Retinal pigment epithelial cell (primary cell): ENCODE results near the gene ADAMTSL5.
"Not testable (repeated sequence)": the region's sequence is repeated elsewhere in the genome, so short reads cannot be mapped to it uniquely, and the experiment has no call there.

ENCODE experiments used
- DNase-seq: peaks from one replicate; pipeline ENCODE4 v3.0.0-alpha.2; 2010; ENCODE audit warnings: low read depth
- H3K4me3 ChIP-seq: 2 replicates; pipeline ENCODE4 v1.5.1; 2011; ENCODE audit warnings: mild to moderate bottlenecking, low read length, control low read depth, moderate library complexity
- TF ChIP-seq, protein P1 (sequence below): conservative IDR thresholded peaks from 2 replicates; pipeline ENCODE4 v1.5.1; 2011; ENCODE audit warnings: low read depth, low read length, control low read depth, inconsistent platforms

Gene ADAMTSL5

DNA sequence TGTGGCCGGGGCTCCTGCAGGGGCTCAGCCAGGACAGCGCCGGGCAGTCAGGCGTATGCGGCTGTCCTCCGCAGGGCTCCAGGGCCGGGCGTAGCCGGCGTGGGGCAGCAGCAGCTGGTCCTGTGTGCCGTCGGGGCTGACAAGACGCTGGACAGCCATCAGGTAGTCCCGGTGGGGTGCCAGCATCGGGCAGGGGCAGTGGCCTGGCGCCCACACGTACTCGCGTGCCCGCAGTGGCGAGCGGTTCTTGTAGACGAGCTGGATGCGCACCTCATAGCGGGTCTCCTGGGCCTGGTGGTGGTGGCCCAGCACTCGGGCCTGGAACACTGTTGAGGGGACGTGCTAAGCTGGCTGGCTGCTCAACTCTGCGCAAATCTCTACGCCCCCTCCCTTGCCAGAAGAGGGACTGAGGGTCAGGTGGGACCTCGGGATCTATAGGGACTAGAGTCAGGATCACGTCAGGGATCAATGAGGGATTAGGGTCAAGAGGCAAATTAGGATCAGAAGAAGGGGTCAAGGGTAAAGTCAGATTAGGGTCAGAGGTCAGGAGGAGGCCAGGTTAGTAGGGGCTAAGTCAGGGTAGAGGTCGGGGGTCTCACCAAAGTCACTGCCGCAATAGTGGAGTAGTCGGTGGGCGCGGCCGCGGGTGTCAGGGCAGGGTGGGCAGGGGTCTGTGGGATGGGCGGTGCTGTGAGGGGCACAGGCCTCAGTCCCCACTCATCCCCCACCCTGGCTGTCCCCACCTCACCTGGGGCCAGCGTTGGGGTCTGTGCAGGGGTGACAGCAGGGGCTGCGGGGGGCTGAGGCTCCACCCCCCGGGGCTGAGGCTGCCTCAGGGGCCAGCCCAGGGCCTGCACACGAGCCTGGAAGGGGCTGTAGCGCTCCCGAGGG is 6.6 kb downstream of the ADAMTSL5 start:
- DNase-seq = no peak
- no peak overlapping the region for H3K4me3 ChIP-seq
- TF ChIP-seq, protein P1, sequence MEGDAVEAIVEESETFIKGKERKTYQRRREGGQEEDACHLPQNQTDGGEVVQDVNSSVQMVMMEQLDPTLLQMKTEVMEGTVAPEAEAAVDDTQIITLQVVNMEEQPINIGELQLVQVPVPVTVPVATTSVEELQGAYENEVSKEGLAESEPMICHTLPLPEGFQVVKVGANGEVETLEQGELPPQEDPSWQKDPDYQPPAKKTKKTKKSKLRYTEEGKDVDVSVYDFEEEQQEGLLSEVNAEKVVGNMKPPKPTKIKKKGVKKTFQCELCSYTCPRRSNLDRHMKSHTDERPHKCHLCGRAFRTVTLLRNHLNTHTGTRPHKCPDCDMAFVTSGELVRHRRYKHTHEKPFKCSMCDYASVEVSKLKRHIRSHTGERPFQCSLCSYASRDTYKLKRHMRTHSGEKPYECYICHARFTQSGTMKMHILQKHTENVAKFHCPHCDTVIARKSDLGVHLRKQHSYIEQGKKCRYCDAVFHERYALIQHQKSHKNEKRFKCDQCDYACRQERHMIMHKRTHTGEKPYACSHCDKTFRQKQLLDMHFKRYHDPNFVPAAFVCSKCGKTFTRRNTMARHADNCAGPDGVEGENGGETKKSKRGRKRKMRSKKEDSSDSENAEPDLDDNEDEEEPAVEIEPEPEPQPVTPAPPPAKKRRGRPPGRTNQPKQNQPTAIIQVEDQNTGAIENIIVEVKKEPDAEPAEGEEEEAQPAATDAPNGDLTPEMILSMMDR = no peak

DNA sequence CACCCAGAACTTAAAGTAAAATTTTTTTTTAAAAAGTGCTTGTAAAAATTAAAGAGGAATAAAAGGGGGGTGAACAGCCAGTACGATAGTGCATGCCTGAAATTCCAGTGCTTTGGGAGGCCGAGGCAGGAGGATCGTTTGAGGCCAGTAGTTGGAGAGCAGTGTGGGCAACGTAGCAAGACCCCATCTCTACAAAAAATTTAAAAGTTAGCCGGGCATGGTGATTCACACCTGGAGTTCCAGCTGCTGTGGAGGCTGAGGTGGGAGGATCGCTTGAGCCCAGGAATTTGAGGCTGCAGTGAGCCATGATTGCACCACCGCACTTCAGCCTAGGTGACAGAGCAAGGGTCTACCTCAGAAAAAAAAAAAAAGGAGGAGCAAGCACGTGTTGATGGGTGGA is 7.8 kb downstream of the ADAMTSL5 start:
- H3K4me3 ChIP-seq = no peak overlapping the region
- DNase-seq = no peak
- TF ChIP-seq, protein P1 = no peak

DNA sequence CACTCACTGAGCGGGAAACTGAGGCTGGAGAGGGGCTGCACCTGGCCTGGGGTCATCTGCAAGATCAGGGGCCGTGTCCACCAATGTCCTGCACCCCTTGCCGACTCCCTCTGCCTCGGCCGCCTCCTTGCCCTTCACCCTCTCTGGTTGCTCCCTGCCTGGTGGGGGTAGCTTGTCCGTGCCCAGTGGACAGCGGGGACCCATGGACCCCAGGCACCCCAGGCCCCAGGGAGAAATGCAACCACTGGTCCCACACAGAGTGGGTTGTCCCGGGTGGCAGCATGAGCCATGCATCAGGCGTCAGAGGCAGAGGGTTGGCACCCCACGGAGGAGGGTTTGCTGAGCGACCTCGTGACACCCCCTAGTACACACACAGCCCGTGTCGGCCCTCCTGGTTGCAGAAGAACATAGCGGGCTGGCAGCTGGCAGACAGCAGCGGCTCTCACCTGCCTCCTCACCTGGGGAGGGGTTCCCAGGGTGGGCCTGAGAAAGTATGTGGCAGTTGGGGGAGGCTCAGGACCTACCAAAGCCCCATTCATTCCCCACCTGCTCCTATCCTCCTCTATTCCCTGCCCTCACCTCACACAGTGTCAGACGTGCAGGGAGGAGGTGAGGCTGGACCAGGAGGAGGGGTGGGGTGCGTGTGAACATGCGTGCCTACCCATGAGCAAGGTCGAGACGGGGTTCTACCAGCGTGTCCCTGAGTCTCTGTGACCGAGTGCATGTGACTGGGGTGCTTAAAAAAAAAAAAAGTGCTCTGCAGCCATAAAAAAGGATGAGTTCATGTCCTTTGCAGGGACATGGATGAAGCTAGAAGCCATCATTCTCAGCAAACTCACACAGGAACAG is 8.7 kb downstream of the ADAMTSL5 start:
- DNase-seq = no peak
- H3K4me3 ChIP-seq = no peak overlapping the region
- TF ChIP-seq, protein P1 = no peak

DNA sequence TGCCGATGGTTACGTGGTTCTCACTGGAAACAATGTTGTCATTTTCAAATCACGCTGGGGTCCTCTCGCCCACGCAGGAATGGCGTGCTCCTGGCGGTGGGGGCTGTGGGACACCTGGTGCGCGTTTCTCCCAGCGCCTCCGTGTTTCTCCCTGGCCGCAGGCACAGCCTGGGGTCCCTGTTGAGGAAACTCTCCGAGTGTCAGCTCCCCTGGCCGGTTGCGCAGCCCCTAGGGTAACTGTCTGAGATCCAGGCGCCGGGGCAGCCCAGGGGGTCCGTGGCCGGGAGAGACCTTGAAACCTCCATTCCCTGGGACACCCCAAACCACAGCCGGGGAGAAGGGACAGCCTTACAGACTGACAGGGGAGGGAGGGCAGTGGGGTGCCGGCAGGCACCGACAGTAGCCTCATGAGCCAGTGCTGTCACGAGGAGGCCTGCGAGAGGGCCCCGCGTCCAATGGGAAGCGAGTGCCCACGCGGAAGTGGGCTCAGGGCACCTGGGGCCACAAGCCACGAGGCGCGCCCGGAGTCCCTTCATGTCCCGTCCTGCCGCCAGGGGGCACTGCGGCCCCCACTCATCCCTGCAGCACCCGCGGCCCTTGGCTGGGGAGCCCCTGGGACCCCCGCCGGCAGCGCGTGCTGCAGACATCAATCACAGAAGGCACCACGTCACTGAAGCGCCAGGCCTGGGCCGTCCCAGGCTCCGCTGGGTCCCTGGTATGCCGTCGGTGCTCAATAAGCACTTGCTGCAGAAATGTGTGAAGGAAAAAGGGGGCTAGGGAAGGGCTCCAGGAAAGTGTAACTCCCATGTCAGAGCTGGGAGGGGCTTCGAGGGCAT is 9.5 kb downstream of the ADAMTSL5 start:
- H3K4me3 ChIP-seq = no peak overlapping the region
- TF ChIP-seq, protein P1 = peak; percentile 70
- DNase-seq = no peak

DNA sequence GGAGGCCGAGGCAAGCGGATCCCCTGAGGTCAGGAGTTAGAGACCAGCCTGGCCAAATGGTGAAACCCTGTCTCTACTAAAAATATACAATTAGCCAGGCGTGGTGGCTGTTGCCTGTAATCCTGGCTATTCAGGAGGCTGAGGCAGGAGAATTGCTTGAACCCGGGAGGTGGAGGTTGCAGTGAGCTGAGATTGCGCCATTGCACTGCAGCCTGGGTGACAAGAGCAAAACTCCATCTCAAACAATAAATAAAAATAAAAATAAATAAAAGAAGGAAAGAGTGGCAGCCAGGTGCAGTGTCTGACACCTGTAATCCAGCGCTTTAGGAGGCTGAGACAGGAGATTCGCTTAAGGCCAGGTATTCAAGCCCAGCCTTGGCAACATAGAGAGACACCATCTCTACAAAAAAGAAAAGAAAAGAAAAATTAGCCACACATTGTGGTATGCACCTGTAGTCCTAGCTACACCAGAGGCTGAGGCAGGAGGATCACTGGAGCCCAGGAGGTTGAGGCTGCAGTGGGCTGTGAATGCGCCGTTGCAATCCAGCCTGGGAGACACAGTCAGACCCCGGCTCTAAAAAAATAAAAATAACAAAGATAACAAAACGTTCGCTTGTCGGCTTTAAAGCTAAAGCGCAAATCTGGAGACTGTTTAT is 10.3 kb downstream of the ADAMTSL5 start:
- H3K4me3 ChIP-seq = no peak overlapping the region
- no peak for DNase-seq
- TF ChIP-seq, protein P1 = no peak

DNA sequence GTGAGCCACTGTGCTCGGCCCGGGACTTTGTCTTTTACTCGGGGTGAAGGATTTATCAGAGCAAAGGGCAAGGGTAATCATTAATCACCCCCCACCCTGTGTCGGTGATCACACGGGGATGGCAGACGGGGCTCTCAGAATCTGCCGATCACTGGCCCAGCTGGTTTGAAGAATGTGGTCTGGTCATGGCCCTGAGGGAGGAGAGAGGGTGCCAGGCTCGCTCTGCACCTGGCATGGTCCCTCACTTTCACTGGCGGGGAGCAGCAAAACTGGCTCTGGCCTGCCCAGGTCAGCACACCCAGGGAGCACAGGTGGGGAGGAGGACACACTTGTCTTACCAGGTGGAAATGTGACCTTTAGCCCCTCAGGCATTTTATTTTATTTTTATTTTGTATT is 11.6 kb downstream of the ADAMTSL5 start:
- no peak overlapping the region for H3K4me3 ChIP-seq
- TF ChIP-seq, protein P1 = no peak
- no peak for DNase-seq

DNA sequence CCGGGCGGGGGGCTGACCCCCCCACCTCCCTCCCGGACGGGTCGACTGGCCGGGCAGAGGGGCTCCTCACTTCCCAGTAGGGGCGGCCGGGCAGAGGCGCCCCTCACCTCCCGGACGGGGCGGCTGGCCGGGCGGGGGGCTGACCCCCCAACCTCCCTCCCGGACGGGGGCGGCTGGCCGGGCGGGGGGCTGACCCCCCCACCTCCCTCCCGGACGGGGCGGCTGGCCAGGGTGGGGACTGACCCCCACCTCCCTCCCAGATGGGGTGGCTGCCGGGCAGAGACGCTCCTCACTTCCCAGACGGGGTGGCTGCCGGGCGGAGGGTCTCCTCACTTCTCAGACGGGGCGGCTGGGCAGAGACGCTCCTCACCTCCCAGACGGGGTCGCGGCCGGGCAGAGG is 13.6 kb downstream of the ADAMTSL5 start:
- not testable (repeated sequence) for H3K4me3 ChIP-seq, DNase-seq
